ENCODE data around the gene SFTA2. TPM values are rescaled to one million over a fixed set of nuclear protein-coding genes. Genes with fewer than 3 reads are reported as not detected.

The SFTA2 gene
- polyA plus RNA-seq, 1 of the 3 experiments (the other 2 are of a cell fraction): not detected

GRCh38 chr6:30896541-30896940 is 35.4 kb downstream of the SFTA2 start:
- H2AFZ ChIP-seq (ENCODE audit: low read depth): no peak overlapping the region
- TF ChIP-seq EP300 (IDR thresholded peaks at IDR 0.05; ENCODE audit: borderline replicate concordance in 1 of 2, low read depth in 1 of 2, low read length in 1 of 2) (no peak), FOXM1 (IDR thresholded peaks at IDR 0.05; ENCODE audit: low read depth) (no peak), CHD2 (IDR thresholded peaks at IDR 0.05; ENCODE audit: low read length, partially characterized antibody) (no peak), MXI1 (IDR thresholded peaks at IDR 0.05; ENCODE audit: low read depth, low read length) (no peak), GABPA (IDR thresholded peaks at IDR 0.05; ENCODE audit: low read depth) (no peak), ZBTB33 (IDR thresholded peaks at IDR 0.05; ENCODE audit: borderline replicate concordance, low read depth) (no peak), CTCF (IDR thresholded peaks at IDR 0.05) (no peak), MAX (IDR thresholded peaks at IDR 0.05; ENCODE audit: low read depth) (no peak), FOSL2 (IDR thresholded peaks at IDR 0.05; ENCODE audit: borderline replicate concordance, low read depth) (no peak)
- no peak overlapping the region for H3K9ac ChIP-seq
- H3K27ac ChIP-seq (ENCODE audit: low read depth in 2 of 2, low read length in 1 of 2): no peak overlapping the region
- no peaks in the 10 kb centered on the region for H3F3A ChIP-seq (replicated peaks; ENCODE audit: insufficient read depth)
- H3K9me3 ChIP-seq: no peaks in the 10 kb centered on the region
- peaks cover 16 to 66% of the 10 kb centered on the region in 2 experiments for H3K36me3 ChIP-seq (replicated peaks in 1 of 2; ENCODE audit: control insufficient read depth in 1 of 2, insufficient read depth in 2 of 2, low read length in 1 of 2)
- DNase-seq: peak; percentile 9
- 80% methylated on average over 3 of the region's 13 CpGs for WGBS (ENCODE audit: low lambda C conversion rate)
- H3K27me3 ChIP-seq (ENCODE audit: insufficient read depth): no peaks in the 10 kb centered on the region
- no peak overlapping the region for H3K4me2 ChIP-seq
- H3K4me1 ChIP-seq (ENCODE audit: control insufficient read depth in 1 of 2, insufficient read depth in 2 of 2, low read depth in 1 of 2, low read length in 1 of 2): no peaks in the 10 kb centered on the region
- H3K9me2 ChIP-seq: no peaks in the 10 kb centered on the region
- ChIA-PET CTCF (interaction anchor here (0.6 to 0.9 kb wide), 2 partner anchors 10 to 56 kb away, joined by 3 read pairs; no protein-coding TSS in a partner anchor), POLR2A (interaction anchor here (1.4 kb wide), 1 partner anchor 12 kb away, joined by 3 read pairs; the partner anchor contains the start of gene GTF2H4)
- H3K4me3 ChIP-seq (ENCODE audit: low read depth in 2 of 2, low read length in 1 of 2): no peak overlapping the region
- no peaks in the 10 kb centered on the region for H3K79me2 ChIP-seq (ENCODE audit: insufficient read depth)
- H4K20me1 ChIP-seq (ENCODE audit: insufficient read depth): no peaks in the 10 kb centered on the region

- H3K27ac ChIP-seq (ENCODE audit: low read depth in 2 of 2, low read length in 1 of 2): no peak overlapping the region
- no peaks in the 10 kb centered on the region for H4K20me1 ChIP-seq (ENCODE audit: insufficient read depth)
- H3K9ac ChIP-seq: no peak overlapping the region
- no peak overlapping the region for H3K4me2 ChIP-seq
- POLR2A ChIA-PET: interaction anchor here (1.4 kb wide), 1 partner anchor 13 kb away, joined by 3 read pairs; the partner anchor contains the start of gene GTF2H4
- H3K36me3 ChIP-seq (replicated peaks in 1 of 2; ENCODE audit: control insufficient read depth in 1 of 2, insufficient read depth in 2 of 2, low read length in 1 of 2): peaks cover 16 to 68% of the 10 kb centered on the region in 2 experiments
- peaks cover 6% of the 10 kb centered on the region; the same call in 1 of the 2 replicates for H3K79me2 ChIP-seq (ENCODE audit: insufficient read depth)
- DNase-seq: peak; percentile 14
- CTCF ChIA-PET: interaction anchor here (0.6 kb wide), 1 partner anchor 192 kb away, joined by 3 read pairs; no protein-coding TSS in a partner anchor
- no peaks in the 10 kb centered on the region for H3K9me2 ChIP-seq
- TF ChIP-seq GABPA (IDR thresholded peaks at IDR 0.05; ENCODE audit: low read depth) (no peak), TCF12 (IDR thresholded peaks at IDR 0.05) (no peak), TEAD4 (IDR thresholded peaks at IDR 0.05; ENCODE audit: borderline replicate concordance, insufficient read depth) (no peak), RAD21 (IDR thresholded peaks at IDR 0.05; ENCODE audit: low read length) (no peak)
- H3K27me3 ChIP-seq (ENCODE audit: insufficient read depth): no peaks in the 10 kb centered on the region
- H3F3A ChIP-seq (replicated peaks; ENCODE audit: insufficient read depth): no peaks in the 10 kb centered on the region
- no peak overlapping the region for H3K4me3 ChIP-seq (ENCODE audit: low read depth in 2 of 2, low read length in 1 of 2)
- H3K4me1 ChIP-seq (ENCODE audit: control insufficient read depth in 1 of 2, insufficient read depth in 2 of 2, low read depth in 1 of 2, low read length in 1 of 2): peaks cover 0 to 1% of the 10 kb centered on the region in 2 experiments; a peak in 1 of 4 replicates
- H3K9me3 ChIP-seq: no peaks in the 10 kb centered on the region
- 78% methylated on average over 10 of the region's 10 CpGs for WGBS (ENCODE audit: low lambda C conversion rate)
- no peak overlapping the region for H2AFZ ChIP-seq (ENCODE audit: low read depth)
Observed at GRCh38 chr6:30895343-30895742, 36.6 kb downstream of the SFTA2 start.
